Measurements from ENCODE around the gene TRIM23. TPM values are rescaled to one million over a fixed set of nuclear protein-coding genes. Genes with fewer than 3 reads are reported as not detected.
A peak's percentile ranks its signal among the peaks of the same experiment; 100 is the strongest.

TRIM23 gene
- polyA plus RNA-seq, 2 of the 4 experiments (the other 2 are of a cell fraction): 11.7 to 12.9 TPM

DNA sequence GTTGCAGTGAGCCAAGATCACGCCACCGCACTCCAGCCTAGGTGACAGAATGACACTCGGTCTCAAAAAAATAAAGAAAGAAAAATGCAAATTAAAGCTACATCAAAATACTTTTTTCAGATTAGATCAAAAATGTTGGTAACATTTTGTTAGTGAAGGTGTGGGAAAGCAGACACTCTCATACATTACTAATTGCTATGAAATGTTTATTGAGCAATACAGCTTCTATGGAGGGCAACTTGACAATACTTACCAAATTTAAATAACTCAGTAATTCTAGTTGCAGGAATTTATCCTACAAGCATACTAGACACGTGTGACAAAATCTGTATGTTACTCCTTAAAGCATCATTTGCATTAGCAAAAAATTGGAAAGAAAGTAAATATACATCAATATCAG is 4.1 kb downstream of the TRIM23 start:
- POLR2A ChIA-PET: no interaction called here
- FAIRE-seq (no peak), DNase-seq (ENCODE audit: low read depth in 1 of 2, low spot score in 1 of 2) (no peak), ATAC-seq (no peak)
- CTCF ChIA-PET: no interaction called here
- TF ChIP-seq, protein P1, sequence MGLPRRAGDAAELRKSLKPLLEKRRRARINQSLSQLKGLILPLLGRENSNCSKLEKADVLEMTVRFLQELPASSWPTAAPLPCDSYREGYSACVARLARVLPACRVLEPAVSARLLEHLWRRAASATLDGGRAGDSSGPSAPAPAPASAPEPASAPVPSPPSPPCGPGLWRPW (IDR thresholded peaks at IDR 0.05): no peak
- TF ChIP-seq BHLHE40 (IDR thresholded peaks at IDR 0.05; ENCODE audit: low read depth, low read length) (no peak), POLR2AphosphoS2 (conservative IDR thresholded peaks at IDR 0.05; ENCODE audit: low read length) (no peak), TP53 (CRISPR knock-in tag; IDR thresholded peaks at IDR 0.05) (no peak), HOXB5 (CRISPR knock-in tag; IDR thresholded peaks at IDR 0.05) (no peak), GATA3 (IDR thresholded peaks at IDR 0.05; ENCODE audit: borderline replicate concordance) (no peak), ZSCAN20 (CRISPR knock-in tag; IDR thresholded peaks at IDR 0.05) (no peak), CEBPB (IDR thresholded peaks at IDR 0.05) (no peak), MYC (IDR thresholded peaks at IDR 0.05; ENCODE audit: borderline replicate concordance, low read length) (no peak), PHF8 (IDR thresholded peaks at IDR 0.05; ENCODE audit: borderline replicate concordance, low read depth) (no peak), KDM5A (IDR thresholded peaks at IDR 0.05) (no peak), CBX8 (IDR thresholded peaks at IDR 0.05) (no peak)
- TF ChIP-seq, protein P2, sequence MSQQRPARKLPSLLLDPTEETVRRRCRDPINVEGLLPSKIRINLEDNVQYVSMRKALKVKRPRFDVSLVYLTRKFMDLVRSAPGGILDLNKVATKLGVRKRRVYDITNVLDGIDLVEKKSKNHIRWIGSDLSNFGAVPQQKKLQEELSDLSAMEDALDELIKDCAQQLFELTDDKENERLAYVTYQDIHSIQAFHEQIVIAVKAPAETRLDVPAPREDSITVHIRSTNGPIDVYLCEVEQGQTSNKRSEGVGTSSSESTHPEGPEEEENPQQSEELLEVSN (IDR thresholded peaks at IDR 0.05; ENCODE audit: borderline replicate concordance, low read depth): no peak
- TF ChIP-seq, protein P3, sequence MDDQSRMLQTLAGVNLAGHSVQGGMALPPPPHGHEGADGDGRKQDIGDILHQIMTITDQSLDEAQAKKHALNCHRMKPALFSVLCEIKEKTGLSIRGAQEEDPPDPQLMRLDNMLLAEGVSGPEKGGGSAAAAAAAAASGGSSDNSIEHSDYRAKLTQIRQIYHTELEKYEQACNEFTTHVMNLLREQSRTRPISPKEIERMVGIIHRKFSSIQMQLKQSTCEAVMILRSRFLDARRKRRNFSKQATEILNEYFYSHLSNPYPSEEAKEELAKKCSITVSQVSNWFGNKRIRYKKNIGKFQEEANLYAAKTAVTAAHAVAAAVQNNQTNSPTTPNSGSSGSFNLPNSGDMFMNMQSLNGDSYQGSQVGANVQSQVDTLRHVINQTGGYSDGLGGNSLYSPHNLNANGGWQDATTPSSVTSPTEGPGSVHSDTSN (IDR thresholded peaks at IDR 0.05): no peak
- TF ChIP-seq, protein P4, sequence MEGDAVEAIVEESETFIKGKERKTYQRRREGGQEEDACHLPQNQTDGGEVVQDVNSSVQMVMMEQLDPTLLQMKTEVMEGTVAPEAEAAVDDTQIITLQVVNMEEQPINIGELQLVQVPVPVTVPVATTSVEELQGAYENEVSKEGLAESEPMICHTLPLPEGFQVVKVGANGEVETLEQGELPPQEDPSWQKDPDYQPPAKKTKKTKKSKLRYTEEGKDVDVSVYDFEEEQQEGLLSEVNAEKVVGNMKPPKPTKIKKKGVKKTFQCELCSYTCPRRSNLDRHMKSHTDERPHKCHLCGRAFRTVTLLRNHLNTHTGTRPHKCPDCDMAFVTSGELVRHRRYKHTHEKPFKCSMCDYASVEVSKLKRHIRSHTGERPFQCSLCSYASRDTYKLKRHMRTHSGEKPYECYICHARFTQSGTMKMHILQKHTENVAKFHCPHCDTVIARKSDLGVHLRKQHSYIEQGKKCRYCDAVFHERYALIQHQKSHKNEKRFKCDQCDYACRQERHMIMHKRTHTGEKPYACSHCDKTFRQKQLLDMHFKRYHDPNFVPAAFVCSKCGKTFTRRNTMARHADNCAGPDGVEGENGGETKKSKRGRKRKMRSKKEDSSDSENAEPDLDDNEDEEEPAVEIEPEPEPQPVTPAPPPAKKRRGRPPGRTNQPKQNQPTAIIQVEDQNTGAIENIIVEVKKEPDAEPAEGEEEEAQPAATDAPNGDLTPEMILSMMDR (IDR thresholded peaks at IDR 0.05): no peak
- TF ChIP-seq, protein P5, sequence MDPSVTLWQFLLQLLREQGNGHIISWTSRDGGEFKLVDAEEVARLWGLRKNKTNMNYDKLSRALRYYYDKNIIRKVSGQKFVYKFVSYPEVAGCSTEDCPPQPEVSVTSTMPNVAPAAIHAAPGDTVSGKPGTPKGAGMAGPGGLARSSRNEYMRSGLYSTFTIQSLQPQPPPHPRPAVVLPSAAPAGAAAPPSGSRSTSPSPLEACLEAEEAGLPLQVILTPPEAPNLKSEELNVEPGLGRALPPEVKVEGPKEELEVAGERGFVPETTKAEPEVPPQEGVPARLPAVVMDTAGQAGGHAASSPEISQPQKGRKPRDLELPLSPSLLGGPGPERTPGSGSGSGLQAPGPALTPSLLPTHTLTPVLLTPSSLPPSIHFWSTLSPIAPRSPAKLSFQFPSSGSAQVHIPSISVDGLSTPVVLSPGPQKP (IDR thresholded peaks at IDR 0.05; ENCODE audit: low read depth, low read length): no peak
- Histone ChIP-seq H3K27ac (no peak overlapping the region), H3K4me1 (peaks cover 8% of the 10 kb centered on the region; the same call in 1 of the 3 replicates), H3K9me3 (no peaks in the 10 kb centered on the region), H3K4me2 (no peak overlapping the region), H3K4me3 (no peak overlapping the region)
- WGBS (ENCODE audit: missing lambda C conversion rate): 93% methylated on average over 4 of the region's 4 CpGs

DNA sequence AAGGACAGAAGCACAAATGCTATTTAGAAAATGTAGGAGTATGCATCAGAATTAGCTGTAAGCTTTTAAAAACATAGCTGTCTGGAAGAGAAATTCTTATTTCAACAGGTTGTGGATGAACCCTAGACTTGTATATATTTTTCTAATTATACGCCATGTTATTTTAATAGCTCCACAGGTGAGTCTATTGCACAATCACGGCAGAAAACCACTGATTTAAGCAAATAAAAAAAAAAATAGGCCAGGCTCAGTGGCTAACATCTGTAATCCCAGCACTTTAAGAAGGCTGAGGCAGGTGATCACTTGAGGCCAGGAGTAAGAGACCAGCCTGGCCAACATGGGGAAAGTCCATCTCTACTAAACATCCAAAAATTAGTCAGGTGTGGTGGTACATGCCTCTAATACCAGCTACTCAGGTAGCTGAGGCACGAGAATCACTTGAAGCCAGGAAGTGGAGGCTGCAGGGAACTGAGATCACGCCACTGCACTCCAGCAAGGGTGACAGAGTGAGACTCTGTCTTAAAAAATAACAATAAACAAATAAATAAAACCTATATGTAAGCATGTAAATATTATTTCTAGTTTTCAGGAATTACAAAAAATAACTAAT is 11.7 kb downstream of the TRIM23 start:
- FAIRE-seq (no peak), ATAC-seq (no peak), DNase-seq (ENCODE audit: low read depth in 1 of 2, low spot score in 1 of 2) (no peak)
- no peak overlapping the region for H3K4me3 ChIP-seq
- CTCF ChIA-PET: no interaction called here
- POLR2A ChIA-PET: no interaction called here
- H3K4me1 ChIP-seq: peaks cover 8% of the 10 kb centered on the region; the same call in 2 of the 3 replicates
- H3K27ac ChIP-seq: no peak overlapping the region
- no peak for TF ChIP-seq RAD21 (conservative IDR thresholded peaks at IDR 0.05 in 1 of 2, IDR thresholded peaks at IDR 0.05 in 1 of 2)
- TF ChIP-seq, protein P3 (IDR thresholded peaks at IDR 0.05): no peak
- no peaks in the 10 kb centered on the region for H3K9me3 ChIP-seq
- WGBS (ENCODE audit: missing lambda C conversion rate): 81% methylated on average over 4 of the region's 4 CpGs
- 0 out of 3 replicates have a peak overlapping the region, but pooled peaks have one; percentile 2 for H3K4me2 ChIP-seq
